Lower lobe of right lung (tissue), 2 donors: ENCODE measurements around the gene ANKS1B. TPM values are rescaled to one million over a fixed set of nuclear protein-coding genes. Genes with fewer than 3 reads are reported as not detected.

Experiments
- ATAC-seq, 2 donors: fragments of 200-7000 bp; cut with Tn5 transposase; one replicate each; pipeline ENCODE4 v1.9.1; 2020 to 2022; ENCODE audit warnings: mild to moderate bottlenecking in 2 of 2, moderate library complexity in 2 of 2
- DNase-seq: peaks from one replicate; pipeline ENCODE4 v3.0.0-alpha.2; 2020
- H3K27ac ChIP-seq: fragments of 200-600 bp; one replicate; pipeline ENCODE4 v1.8.0; 2022
- H3K27me3 ChIP-seq: fragments of 200-600 bp; one replicate; pipeline ENCODE4 v1.8.0; 2022; ENCODE audit warnings: low read depth
- H3K36me3 ChIP-seq: fragments of 200-600 bp; one replicate; pipeline ENCODE4 v1.8.0; 2022; ENCODE audit warnings: mild to moderate bottlenecking
- H3K4me1 ChIP-seq: fragments of 200-600 bp; one replicate; pipeline ENCODE4 v1.8.0; 2022
- H3K4me3 ChIP-seq: fragments of 200-600 bp; one replicate; pipeline ENCODE4 v1.8.0; 2022; ENCODE audit warnings: mild to moderate bottlenecking
- H3K9me3 ChIP-seq: fragments of 200-600 bp; one replicate; pipeline ENCODE4 v1.8.0; 2022
- intact Hi-C: fragments of 100-400 bp; cut with DNase I; formaldehyde crosslinking; loops from one replicate; pipeline ENCODE4 v1.11.0; 2022
- total RNA-seq: library from RNA; stranded (reverse); fragmentation: NEBNext Ultra II Directional; extraction: Animal tissue kit (Norgen Biotek cat#: 25700); gene quantifications from one replicate; pipeline ENCODE4 v1.2.1, GENCODE V29; 2021
- TF ChIP-seq, protein P1 (sequence below): fragments of 200-600 bp; IDR thresholded peaks from one replicate; pipeline ENCODE4 v1.8.0; 2022; ENCODE audit warnings: antibody characterized with exemption, mild to moderate bottlenecking
- donor health status: DM: no; HTN: yes; CAD: no; lungs with severe emphysema.

Gene ANKS1B
- total RNA-seq, 1 donor from 2014 or later = 4.0 TPM

DNA sequence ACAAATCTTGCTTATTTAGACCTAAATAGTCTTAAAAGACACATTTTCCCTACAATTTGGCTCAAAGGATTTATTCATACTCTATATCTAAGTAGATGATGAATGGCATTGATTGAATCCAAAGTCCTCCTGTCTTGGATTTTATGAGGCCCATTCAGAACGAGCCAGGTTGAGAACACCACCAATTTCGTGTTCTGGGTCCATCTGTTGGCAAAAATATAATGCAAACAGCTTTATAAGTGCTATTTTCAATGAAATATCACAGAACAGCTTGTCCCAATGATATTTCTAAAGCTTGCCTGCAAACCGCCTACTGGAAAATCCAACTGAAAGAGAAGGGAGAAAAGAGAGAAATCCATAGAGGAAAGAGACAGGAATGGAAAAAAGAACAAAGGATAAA lies 542.0 kb downstream of the ANKS1B start:
- no peak overlapping the region for H3K27ac ChIP-seq
- H3K9me3 ChIP-seq = no peaks in the 10 kb centered on the region
- intact Hi-C loops = no loop called here
- H3K4me1 ChIP-seq = no peaks in the 10 kb centered on the region
- H3K27me3 ChIP-seq = no peaks in the 10 kb centered on the region
- no peak for ATAC-seq
- H3K4me3 ChIP-seq = no peak overlapping the region
- H3K36me3 ChIP-seq = no peaks in the 10 kb centered on the region
- TF ChIP-seq, protein P1, sequence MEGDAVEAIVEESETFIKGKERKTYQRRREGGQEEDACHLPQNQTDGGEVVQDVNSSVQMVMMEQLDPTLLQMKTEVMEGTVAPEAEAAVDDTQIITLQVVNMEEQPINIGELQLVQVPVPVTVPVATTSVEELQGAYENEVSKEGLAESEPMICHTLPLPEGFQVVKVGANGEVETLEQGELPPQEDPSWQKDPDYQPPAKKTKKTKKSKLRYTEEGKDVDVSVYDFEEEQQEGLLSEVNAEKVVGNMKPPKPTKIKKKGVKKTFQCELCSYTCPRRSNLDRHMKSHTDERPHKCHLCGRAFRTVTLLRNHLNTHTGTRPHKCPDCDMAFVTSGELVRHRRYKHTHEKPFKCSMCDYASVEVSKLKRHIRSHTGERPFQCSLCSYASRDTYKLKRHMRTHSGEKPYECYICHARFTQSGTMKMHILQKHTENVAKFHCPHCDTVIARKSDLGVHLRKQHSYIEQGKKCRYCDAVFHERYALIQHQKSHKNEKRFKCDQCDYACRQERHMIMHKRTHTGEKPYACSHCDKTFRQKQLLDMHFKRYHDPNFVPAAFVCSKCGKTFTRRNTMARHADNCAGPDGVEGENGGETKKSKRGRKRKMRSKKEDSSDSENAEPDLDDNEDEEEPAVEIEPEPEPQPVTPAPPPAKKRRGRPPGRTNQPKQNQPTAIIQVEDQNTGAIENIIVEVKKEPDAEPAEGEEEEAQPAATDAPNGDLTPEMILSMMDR = no peak
- DNase-seq = no peak

DNA sequence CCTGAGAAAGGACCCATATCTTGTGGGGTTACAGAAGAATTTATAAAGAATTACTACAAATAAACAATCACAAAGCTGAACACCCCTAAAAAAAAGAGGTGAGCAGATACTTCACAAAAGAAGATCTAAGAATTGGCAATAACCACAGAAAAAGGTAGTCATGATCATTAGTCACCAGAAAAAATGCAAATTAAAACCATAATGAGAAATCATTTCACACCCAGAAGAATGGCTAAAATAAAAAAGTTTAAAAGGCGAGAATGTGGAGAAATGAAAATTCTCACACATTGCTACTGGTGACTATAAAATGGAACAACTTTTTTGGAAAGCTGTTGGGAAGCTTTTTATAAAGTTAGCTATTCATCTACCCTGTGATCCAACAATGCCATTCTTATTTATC lies 545.3 kb downstream of the ANKS1B start:
- Histone ChIP-seq H3K36me3 (no peaks in the 10 kb centered on the region), H3K27ac (no peak overlapping the region), H3K9me3 (no peaks in the 10 kb centered on the region), H3K27me3 (no peaks in the 10 kb centered on the region), H3K4me1 (no peaks in the 10 kb centered on the region), H3K4me3 (no peak overlapping the region)
- no peak for ATAC-seq
- no peak for DNase-seq
- intact Hi-C loops = no loop called here
- TF ChIP-seq, protein P1 = no peak

DNA sequence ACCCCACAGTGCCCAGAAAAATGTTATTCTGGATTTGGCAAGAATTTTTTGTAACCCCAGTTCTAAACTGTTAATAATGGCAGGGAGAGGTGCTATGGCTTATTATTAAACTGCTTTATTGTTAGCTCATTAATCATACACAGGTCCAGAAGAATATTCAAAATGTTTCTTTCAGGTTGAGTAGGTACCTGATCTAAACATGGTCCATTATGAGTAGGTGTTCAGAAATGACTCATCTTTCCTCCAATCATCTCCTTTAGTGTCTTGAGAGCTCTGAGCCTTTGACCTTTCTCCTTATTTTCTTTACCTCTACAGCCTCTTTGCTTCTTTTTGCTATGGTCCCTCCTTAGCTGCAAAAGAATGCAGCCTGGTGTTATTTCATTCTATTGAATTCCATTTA lies 548.2 kb downstream of the ANKS1B start:
- DNase-seq (no peak), ATAC-seq (no peak)
- no peaks in the 10 kb centered on the region for H3K36me3 ChIP-seq
- TF ChIP-seq, protein P1 = no peak
- no peaks in the 10 kb centered on the region for H3K4me1 ChIP-seq
- H3K27ac ChIP-seq = no peak overlapping the region
- no peaks in the 10 kb centered on the region for H3K27me3 ChIP-seq
- intact Hi-C loops = no loop called here
- H3K4me3 ChIP-seq = no peak overlapping the region
- H3K9me3 ChIP-seq = no peaks in the 10 kb centered on the region

DNA sequence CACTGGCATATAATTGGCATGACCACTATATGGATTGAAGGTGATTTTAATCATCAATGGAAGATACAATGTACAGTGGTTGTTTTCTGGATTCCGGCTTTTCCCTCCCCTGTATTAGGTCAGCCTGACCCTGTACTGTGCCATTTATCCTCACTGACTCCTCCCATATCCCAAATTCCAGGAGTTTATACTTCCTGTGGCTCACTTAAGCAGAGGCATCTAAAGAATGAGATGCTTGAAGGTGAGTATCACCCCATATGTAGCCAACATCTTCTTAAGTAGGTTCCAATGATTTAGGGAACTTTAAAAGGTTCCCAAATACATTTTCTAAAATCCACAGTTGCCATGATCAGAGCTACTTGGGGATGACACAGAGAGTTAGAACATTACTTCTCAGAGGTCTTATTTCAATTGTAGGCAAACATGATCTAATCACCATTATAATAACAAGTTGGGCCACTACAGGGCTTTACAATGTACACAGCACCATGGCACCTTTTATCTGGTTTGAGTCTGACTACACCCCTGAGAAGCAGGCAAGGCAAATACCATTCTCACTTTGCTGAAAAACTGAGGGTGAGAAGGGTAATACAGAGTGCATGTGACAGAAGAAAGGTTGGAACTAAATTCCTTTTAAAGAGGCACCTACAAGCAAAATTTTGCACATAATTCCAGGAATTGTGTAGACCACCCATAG lies 549.5 kb downstream of the ANKS1B start:
- TF ChIP-seq, protein P1 = no peak
- H3K27me3 ChIP-seq = no peaks in the 10 kb centered on the region
- DNase-seq (no peak), ATAC-seq (no peak)
- H3K4me3 ChIP-seq = no peak overlapping the region
- no peaks in the 10 kb centered on the region for H3K9me3 ChIP-seq
- intact Hi-C loops = no loop called here
- H3K4me1 ChIP-seq = no peaks in the 10 kb centered on the region
- H3K36me3 ChIP-seq = no peaks in the 10 kb centered on the region
- H3K27ac ChIP-seq = no peak overlapping the region

DNA sequence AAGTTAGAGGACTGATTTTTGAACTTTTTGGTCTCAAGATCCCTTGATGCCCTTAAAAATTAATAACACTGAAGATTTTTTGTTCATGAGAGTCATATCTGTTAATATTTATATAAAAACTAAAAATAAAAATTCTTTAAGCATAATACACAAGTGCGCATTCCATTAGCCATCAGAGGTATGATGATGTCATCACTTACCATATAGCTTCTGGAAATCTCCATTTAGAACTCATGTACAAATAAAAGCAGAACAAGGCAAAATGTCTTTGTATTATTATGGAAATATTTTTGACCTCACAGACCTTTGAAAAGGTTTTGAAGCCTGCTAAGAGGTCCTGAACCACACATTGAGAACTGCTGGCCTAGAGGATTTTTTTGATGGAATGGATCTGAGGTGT lies 551.6 kb downstream of the ANKS1B start:
- no peak overlapping the region for H3K27ac ChIP-seq
- no peaks in the 10 kb centered on the region for H3K9me3 ChIP-seq
- H3K36me3 ChIP-seq = no peaks in the 10 kb centered on the region
- H3K4me3 ChIP-seq = no peak overlapping the region
- TF ChIP-seq, protein P1 = no peak
- DNase-seq (no peak), ATAC-seq (no peak)
- intact Hi-C loops = no loop called here
- H3K4me1 ChIP-seq = no peaks in the 10 kb centered on the region
- no peaks in the 10 kb centered on the region for H3K27me3 ChIP-seq
